CD4-positive, alpha-beta T cell treated with Interleukin-1 beta for 1 hour (primary cell): ENCODE data around the gene PBX1.

Source experiments
- DNase-seq, 2 donors: peaks; one replicate each; pipeline ENCODE4 v3.0.0-alpha.2; 2020 to 2022

PBX1 gene

DNA sequence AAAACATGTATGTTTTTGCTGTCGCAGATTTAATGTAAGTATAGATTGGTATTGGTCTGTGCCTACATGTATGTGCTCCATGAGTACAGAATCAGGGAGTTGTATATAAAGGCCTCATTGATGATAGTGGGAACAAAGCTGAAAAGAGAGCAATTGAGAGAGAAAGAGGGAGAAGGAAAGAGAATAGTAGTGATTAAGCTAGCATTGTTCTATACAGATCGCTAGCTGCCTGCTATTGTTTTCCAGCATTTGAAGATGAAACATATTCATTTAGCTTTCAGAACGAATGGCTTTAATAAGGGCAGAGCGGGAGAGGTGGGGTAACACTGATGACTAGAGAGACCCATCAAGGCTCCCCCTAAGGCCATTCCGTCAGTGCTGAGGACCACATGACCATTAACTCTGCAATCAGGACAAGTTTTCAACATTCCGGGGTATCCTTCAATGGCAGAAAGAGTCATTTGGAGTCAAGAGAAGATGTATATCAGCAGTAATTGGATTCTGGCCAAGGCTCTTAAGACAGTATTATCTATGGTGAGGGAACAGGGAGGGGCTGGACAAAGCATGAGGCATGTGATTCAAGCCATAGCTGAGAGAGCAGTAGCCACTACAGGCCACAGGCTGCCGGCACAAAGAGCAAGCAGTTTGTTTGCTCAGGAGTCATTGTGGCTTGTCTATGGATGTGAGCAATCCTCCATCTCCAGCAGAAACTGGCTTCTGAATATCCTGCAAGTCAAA lies 176.5 kb downstream of the PBX1 start:
- DNase-seq, result no peak

DNA sequence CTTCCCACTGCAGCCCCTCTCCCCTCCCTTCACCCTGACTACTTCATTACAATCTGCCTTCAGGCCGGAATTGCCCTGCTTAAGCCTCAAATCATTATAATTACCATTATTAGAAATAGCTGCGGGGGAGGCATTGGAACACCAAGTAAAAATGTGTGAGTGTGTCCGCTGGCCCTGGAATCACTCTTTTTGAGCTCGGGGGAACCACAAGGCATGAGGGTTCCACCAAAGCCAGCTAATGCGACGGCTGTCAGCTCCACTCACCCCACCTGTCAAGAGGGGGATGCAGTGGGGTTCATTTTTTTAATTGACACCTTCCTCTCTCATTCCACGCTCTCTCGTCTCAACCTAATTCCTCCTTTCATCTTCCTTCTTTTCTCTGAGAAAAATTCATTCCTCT lies 177.2 kb downstream of the PBX1 start:
- no peak for DNase-seq

DNA sequence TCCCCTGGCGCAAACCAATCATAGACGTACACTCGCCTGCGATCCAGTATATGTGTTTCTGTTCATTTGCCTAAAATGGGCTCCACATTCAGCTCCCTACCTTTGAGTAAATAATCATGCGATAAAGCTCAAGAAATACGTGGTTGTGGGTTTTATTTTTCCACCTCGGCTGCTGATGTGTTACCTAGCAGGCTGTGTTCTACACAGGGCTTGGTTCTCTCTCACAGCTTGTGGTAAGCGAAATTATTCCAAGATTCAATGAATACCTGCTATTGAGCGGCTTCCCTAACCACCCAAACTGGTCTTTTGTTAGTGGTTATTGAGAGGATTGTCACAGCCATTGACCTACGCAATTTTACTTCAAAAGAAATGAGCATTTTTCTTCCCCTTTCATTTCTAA lies 180.2 kb downstream of the PBX1 start:
- no peak for DNase-seq

DNA sequence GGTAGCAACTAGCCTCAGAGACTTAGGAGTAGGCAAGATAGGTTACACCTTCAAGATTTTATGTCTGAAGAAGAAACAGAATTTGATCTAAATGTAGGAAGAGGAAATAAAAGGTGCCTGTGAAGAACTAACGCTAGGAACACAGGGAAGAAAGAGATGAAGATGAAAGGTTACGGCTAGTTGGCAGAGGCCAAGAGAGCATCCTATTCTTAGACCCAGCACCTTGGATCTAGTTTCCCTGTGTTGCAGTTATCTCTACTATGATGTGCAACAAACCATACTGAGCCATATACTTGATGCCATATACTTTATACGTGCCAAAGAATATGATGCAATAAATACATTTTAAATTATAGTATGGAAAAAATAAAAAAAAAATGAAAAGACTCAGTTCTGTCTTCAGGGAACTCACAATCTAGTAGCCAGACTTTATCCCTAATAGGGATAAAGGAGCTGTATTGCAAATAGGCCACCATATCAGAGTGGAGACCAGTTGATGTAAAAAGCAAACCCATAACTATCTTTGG lies 181.1 kb downstream of the PBX1 start:
- DNase-seq, result no peak

DNA sequence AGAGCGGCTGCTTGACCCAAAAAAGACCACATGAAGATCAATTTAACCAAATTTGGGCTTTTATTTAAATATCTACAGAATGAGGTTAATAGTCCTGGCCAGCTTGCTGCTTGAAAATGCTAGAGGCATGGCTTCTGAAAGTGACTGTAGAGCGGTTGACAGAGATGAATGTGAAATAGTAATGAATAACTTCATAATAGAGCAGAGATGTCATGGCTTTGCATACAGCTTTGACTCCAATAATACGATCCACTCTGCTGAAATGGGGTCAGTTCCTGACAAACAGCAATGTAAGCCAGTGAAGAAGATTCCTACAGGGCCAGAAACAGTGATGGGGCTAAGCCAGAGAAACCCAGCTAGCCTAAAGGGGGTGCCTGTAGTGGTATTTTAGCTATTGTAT lies 183.8 kb downstream of the PBX1 start:
- DNase-seq, result no peak

DNA sequence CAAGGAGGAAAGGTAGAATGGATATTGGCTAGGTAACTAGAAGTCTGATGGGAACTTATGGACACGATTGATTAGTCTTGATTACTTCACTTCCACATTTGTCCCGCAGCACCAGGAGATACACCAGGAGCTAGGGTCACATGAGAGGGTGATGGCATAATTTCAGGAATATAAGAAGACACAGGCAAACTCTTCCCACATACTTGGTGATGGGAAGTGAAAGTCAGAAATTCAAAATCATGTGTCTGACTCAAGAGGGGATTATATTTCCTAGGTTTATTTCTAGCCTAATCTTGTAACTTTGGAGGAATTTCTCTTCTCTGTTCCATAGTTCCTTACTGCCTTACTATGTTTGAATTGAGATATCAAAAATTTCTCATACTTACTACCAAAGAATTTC lies 185.0 kb downstream of the PBX1 start:
- no peak for DNase-seq

DNA sequence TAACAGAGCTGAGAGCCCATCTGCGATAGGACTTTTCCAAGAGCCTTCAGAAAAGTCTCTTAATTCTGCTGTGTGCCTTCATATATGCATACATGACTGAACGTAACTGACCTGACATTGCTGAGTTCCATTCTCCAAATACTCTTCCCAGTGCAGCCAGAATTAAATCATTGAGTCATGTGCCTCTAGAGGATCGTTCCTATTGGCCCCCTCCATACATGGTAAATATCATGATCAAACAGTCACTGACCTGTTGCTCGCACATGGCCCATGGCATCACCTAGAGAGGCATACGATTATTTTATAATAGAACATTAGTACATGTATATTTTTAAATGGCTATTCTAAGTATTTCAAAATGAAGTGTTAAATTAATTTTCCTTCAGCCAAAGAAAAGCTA lies 186.8 kb downstream of the PBX1 start:
- no peak for DNase-seq

DNA sequence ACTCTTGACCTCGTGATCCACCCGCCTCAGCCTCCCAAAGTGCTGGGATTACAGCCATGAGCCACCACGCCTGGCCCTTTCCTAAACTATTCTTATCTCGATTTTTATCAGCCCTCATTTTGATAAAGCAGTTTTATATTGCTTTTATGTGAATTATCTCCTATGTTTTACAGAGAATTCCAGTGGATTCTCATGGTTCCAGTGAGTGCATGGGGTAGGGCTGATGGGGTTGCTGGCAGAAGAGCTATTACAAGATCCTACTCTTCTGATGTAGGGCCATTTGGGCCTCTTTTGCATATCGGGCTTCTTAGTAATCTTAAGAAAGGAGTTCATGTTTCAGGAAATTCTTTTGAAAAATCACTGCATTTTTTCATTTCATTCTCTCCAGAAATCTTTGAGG lies 187.6 kb downstream of the PBX1 start:
- no peak for DNase-seq

DNA sequence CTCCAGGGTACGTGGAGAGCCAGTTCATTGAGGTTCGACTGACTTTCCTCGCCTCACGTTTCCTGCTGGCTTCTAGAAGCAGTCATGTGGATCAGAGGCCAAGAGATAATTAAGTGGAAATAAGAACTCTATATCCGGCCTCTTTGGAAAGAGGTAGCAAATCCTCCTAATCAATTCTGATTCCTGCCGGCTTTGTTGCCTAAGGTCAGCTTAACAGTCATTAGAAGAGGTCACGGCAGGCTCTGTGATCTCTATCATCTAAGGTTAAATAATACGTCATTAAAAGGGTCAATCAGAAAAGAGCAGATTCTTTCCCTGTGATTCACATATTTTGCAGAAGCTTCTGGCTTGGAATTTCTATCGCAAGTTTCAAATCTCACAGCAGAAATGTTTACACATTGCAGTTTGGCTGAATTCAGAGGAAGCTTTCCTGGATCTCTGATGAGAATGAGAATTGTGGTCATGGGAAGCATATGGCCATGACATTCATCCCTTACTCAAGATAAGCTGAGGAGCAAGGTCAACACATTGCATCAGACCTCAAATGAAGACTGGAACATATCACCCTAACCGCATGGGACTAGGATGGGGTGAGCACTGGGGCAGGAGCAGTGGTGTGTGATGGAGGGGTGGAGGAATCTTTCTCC lies 189.4 kb downstream of the PBX1 start:
- DNase-seq, result no peak

DNA sequence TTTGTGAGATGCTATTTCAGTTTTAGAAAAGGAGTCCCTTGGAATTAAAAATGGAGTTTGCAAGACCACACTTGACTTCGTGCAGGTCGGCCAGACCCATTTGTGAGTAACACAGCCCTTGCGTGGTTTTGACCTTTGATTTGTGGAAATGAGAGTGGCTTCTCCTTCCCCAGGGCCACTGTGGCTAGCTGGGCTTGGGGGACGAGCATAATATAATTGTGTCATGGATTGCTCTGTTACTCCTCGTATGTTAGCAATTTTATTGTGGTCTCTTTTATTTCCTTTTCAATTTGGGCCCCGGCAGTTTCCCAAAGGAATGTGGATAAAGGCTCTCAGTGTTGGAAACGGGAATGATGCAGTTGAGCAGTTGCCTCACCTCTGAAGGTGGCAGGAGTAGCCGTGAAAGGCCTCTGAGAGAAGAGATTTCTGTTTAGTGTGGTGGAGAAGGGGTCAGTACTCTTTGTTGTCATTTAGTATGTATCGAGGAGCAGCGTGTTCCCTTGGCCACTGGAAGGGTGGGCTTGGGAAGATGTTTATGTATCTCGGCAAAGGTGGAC lies 194.6 kb downstream of the PBX1 start:
- no peak for DNase-seq

DNA sequence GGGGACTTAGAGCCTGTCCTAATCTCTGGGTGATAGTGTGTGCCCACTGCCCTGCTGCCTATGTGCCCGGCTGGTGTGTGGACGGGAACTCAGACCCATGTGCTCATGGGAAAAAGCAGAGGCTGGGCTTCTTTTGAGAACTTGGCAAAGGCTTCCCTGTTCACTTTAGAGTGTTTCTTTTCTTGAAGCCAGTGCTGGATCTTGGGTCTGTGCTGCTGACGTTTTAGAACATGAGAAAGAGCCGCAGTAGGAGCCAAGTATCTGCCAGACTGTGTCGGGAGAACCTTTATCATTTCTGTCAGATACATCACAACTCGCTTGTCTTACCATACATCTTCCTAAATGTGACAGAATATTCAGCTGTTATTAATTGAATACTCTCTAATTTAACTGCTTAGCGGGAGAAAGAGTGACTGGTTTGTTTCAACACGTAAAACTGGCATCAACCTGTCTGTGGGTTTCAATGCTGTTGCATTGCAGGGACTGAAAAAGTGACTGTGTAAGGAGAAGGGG lies 195.2 kb downstream of the PBX1 start:
- no peak for DNase-seq

DNA sequence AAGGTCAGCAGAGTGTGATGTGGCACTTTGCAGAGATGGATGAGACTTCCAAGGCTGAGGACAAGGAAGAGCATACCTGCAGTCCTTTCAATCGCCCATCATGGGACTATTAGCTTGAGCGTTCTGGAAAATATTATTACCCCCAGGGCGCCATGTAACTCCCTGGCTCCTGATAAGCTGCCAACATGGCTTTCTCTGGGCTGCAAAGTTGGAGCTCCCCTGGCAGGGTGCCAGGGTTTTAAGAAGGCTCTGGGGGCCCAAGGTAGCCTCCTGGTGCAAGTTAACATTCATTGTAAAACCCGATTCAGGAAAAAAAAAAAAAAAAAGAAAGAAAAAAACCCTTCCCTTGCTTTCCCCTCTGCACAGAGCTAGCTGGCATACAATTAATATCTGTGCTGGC lies 196.7 kb downstream of the PBX1 start:
- no peak for DNase-seq

DNA sequence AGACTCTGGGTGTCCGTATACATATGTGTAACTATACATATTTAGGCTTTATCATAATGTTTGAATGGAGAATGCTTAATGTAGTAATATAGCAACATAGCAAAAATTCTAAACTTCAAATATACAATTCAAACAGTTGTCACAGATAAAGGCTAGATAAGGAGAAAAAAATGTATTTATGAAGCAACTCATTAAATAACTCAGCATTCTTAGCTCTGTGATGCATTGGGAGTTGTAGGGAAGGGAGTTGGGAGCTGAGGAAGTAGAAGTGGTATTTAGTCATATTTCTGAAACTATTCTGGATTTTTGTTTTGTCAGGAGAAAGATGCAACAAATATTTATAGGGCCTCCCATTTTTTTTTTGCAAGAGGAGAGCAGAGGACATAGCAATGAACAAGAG lies 197.8 kb downstream of the PBX1 start:
- DNase-seq, result no peak

DNA sequence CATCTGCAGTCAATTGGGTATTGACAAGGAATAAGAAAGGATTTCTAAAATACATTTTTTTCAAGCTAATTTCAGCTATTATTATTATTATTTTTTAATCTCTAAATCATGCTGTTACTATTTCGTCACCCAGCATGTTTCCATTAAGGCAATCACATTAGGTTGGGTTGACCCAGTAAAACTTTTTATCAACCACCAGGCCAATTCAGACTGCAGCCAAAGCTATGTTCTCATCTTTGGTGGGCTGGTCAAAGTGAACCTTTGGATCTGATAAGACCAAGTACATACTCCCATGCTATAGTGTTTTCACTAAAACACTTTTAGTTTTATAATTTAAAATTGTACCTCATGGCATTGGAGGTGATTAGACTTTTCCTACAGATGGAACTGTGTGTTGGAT lies 198.6 kb downstream of the PBX1 start:
- no peak for DNase-seq

DNA sequence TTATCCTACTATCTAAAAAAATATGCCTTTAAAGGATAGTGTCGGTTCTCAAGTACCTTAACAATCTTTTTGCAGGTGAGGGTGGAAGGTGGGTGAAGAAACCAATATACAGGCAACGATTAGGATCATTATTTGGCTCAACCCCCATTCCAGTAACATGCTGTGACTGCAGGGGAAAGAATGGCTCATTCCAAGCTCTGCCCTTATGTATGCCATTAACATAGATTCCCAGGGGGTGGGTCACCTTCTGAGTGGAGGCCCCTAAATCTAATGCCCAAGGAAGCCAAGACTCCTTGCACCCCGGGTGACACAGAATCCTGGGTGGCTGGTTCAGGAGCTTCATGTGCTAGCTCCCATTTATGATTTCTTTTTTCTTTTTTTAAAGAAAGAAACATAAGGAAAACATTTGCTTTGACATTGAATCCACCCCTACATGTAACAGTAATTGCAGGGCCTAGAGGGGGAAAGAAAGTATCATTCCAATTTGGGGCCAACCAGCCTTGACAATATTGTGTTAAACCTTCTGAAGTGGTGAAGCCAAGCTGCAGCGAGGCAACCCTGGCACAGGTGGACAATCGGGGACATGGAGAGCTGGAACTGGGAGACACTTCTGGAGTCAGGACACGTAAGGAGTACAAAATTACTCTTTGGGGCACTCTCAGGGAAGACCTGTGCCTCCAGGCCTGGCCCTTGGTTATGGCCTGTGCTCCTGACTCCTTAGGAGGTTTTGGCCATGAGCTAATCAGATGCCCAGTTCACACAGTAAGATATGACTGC lies 200.3 kb downstream of the PBX1 start:
- no peak for DNase-seq

DNA sequence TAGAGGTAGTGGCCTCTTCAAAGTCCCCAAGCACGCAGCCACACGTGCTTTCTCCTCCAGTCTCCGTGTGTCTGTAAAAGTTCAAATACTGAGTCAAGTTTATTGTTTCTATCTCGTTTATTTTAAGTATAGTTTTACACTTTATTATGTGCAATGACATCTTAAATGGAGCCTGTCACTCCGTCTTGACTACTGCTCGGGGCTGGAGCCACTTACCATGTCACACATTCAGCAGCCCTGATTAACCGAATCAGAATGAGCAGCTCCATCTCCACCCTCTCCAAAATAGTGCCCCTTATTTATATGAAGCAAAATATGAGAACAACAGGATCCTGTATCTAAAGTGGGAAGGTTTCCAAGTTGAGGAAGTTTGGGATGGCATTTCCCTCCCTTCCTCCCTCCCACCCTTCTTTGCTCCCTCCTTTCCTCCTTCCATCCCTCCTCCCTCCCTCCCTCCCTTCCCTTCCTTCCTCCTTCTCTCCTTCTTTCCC lies 201.0 kb downstream of the PBX1 start:
- no peak for DNase-seq

DNA sequence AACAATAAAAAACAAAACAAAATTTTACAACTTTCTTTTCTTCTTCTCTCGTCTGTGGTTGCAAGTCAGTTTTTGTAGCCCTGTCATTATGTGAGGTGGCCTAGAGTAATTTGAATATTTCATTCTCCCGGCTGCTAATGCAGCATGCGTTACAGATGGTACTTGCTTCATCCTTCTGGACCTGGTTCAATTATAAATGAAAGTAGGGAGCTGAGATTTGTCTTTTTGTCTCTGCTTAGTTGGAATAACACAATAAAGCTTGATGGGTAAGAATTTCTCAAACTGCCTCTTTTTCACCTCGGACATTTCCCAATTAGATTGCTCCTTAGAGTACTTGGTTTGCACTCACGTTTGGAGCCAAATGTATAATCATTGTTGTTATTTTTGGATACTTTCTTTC lies 201.6 kb downstream of the PBX1 start:
- no peak for DNase-seq

DNA sequence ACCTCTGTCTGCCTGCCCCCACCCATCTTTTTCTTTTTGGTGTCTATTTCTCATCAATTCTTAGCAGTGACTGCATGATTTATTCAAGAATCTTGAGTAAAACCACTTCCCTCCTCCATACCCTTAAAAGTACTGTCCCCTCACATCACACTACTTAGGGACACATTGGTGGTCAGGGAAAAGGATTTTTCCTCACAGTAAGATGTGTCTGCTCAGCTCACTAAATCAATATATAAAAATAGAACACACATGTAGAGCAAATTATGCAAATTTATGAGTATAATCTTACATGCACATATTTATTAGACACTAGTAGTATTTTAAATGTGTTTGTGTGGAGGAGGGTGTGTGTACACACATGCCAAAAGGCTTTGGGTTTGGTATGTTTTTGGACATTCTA lies 202.0 kb downstream of the PBX1 start:
- DNase-seq, result no peak

DNA sequence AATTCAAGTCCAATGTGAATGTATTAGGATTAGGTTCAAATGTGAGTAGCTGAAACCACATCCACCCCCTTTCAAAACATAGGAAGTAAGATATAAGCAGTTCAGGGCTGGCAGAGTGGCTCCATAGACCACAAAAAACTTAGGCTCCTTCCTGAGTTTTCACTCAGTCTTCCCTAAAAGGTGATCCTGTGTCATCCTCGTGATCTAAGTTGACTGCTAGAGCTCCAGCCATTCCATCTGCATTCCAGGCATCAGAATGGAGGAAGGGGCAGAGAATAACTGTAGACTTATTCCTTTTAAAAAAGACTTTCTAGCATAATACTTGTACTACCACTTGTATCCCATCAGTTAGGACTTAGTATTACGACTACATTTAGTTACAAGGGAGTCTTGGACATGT lies 204.1 kb downstream of the PBX1 start:
- no peak for DNase-seq

DNA sequence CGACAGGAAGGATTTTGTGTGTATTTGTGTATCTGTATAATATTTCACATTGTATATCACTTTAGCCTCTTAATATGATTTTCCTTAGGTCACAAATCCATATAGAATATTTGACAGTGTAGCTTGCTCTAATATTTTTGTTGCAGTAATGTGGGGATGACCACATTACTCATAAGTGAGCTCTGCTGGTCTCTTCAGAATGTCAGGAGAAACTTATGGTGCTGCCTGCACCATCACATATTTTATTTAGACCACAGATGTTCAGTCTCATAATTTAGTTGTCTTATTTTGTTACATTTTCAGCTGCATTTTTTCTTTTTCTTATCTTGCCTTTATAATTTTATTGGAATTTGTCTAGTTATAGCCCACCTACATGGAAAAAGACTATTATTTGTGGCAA lies 205.3 kb downstream of the PBX1 start:
- DNase-seq, result no peak

DNA sequence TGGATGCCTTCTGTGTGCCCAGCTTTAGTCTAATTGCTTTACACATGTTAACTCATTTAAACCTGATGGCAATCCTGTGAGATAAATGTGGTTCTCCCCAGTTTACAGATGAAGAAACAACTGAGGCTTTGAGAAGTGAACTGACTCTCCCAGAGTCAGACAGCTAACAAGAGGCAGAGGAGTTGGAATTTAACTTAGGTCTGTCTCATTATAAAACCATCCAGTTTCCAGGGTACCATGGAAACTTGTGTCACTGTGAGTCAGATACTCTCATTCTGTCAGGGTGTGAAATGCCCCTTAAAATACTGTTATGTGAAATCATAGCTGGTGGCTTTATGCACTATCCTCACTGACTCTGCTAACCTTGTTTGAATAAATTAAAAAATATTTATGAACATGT lies 206.6 kb downstream of the PBX1 start:
- DNase-seq, result no peak

DNA sequence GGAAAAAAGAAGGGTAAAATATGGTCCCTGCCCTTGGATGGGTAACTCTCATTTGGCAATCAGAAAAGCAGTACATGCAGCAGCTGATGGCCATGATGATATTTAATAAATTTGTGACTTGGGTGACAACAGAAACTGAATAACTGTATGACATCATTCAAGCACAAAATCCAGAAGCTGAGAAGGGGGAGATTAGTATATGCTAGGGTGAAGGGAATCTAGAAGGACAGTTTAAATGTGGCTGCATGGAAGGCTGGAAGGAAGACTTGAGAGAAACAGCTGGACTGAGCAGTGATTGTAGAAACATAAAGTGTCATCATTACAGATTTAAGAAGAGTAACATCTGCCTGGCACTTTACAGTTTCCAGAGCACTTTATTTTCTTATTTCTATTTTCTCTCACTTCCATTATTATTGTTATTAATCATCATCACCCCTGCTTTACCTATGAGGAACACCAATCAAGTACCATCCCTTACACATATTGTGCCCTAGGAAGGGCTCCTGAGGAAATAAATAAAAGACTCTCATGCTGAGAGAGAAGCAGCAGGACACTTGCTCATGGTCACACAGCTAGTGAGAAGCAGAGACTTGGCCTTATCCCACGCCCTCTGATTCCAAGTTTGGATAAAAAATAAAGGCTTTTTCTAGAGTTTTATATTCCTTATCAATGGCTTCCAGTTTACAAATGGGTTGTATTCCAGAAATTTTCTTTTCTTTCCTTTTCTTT lies 207.2 kb downstream of the PBX1 start:
- no peak for DNase-seq
